ENCODE results near the gene TMA7. TPM values are rescaled to one million over a fixed set of nuclear protein-coding genes. Genes with fewer than 3 reads are reported as not detected.

Gene TMA7
- total and polyA plus RNA-seq, 10 of the 15 experiments (the other 5 are each of a cell fraction or from before 2014, with no cell fraction given): 319 to 1,760 (median 752) TPM

GRCh38 chr3:48493203-48493501, 53.1 kb downstream of the TMA7 start (continued):
- TF ChIP-seq JUND (IDR thresholded peaks at IDR 0.05; ENCODE audit: low read depth, low read length) (no peak), KLF5 (IDR thresholded peaks at IDR 0.05; ENCODE audit: partially characterized antibody) (no peak), NBN (IDR thresholded peaks at IDR 0.05) (no peak), CEBPZ (IDR thresholded peaks at IDR 0.05; ENCODE audit: low read depth, low read length) (no peak)

Other genes with a start within 250 kb of the TMA7 start
Only the 7 nearest of the 17 such genes appear.
- not detected in 2 replicates for gene SPINK8, start 106.6 kb upstream of the TMA7 start, total RNA-seq (2014; rRNA removed)
- not detected in 2 replicates for gene SPINK8, start 106.6 kb upstream of the TMA7 start, total RNA-seq (2014; rRNA removed; fragmentation: Illumina TruSeq; extraction: Trizol)
- gene SPINK8, start 106.6 kb upstream of the TMA7 start, total RNA-seq (2021): not detected in 2 replicates
- gene SPINK8, start 106.6 kb upstream of the TMA7 start, polyA plus RNA-seq (2011; rRNA removed): not detected in 2 replicates
- not detected in 2 replicates for gene SPINK8, start 106.6 kb upstream of the TMA7 start, polyA plus RNA-seq (2014; fragmentation: Illumina TruSeq; extraction: Trizol)
- not detected for gene SPINK8, start 106.6 kb upstream of the TMA7 start, polyA plus RNA-seq (2014; fragmentation: Nextera tagmentation; extraction: Ambion mirVana)
- gene SPINK8, start 106.6 kb upstream of the TMA7 start, polyA plus RNA-seq (2014; rRNA removed): not detected in 2 replicates
- not detected for gene SPINK8, start 106.6 kb upstream of the TMA7 start, polyA plus RNA-seq (2016; fragmentation: Nextera tagmentation; extraction: Ambion mirVana)
- 0.17 TPM in 1 of 2 replicates, not detected in the other for gene FBXW12, start 68.0 kb upstream of the TMA7 start, total RNA-seq (2014; rRNA removed)
- not detected in 2 replicates for gene FBXW12, start 68.0 kb upstream of the TMA7 start, total RNA-seq (2014; rRNA removed; fragmentation: Illumina TruSeq; extraction: Trizol)
- gene FBXW12, start 68.0 kb upstream of the TMA7 start, total RNA-seq (2021): 0.15 TPM in 1 of 2 replicates, not detected in the other
- gene FBXW12, start 68.0 kb upstream of the TMA7 start, polyA plus RNA-seq (2011; rRNA removed): 0.04 and 0.07 TPM in 2 replicates
- gene FBXW12, start 68.0 kb upstream of the TMA7 start, polyA plus RNA-seq (2014; fragmentation: Illumina TruSeq; extraction: Trizol): 0.09 and 0.29 TPM in 2 replicates
- gene FBXW12, start 68.0 kb upstream of the TMA7 start, polyA plus RNA-seq (2014; fragmentation: Nextera tagmentation; extraction: Ambion mirVana): under 1 TPM in 1 of 2 experiments, not detected in 1; 0.07 TPM
- 0.16 TPM in 1 of 2 replicates, not detected in the other for gene FBXW12, start 68.0 kb upstream of the TMA7 start, polyA plus RNA-seq (2014; rRNA removed)
- gene FBXW12, start 68.0 kb upstream of the TMA7 start, polyA plus RNA-seq (2016; fragmentation: Nextera tagmentation; extraction: Ambion mirVana): under 1 TPM in 1 of 2 experiments, not detected in 1; 0.18 TPM
- 4.8 and 8.0 TPM in 2 replicates for gene PLXNB1, start 10.2 kb upstream of the TMA7 start, total RNA-seq (2014; rRNA removed)
- 4.9 and 6.0 TPM in 2 replicates for gene PLXNB1, start 10.2 kb upstream of the TMA7 start, total RNA-seq (2014; rRNA removed; fragmentation: Illumina TruSeq; extraction: Trizol)
- 14.7 and 15.1 TPM in 2 replicates for gene PLXNB1, start 10.2 kb upstream of the TMA7 start, total RNA-seq (2021)
- 8.6 and 14.3 TPM in 2 replicates for gene PLXNB1, start 10.2 kb upstream of the TMA7 start, polyA plus RNA-seq (2011; rRNA removed)
- 3.2 and 5.7 TPM in 2 replicates for gene PLXNB1, start 10.2 kb upstream of the TMA7 start, polyA plus RNA-seq (2014; fragmentation: Illumina TruSeq; extraction: Trizol)
- gene PLXNB1, start 10.2 kb upstream of the TMA7 start, polyA plus RNA-seq (2014; fragmentation: Nextera tagmentation; extraction: Ambion mirVana): under 1 TPM; 0.18 to 0.47 TPM
- gene PLXNB1, start 10.2 kb upstream of the TMA7 start, polyA plus RNA-seq (2014; rRNA removed): 12.2 and 15.2 TPM in 2 replicates
- gene PLXNB1, start 10.2 kb upstream of the TMA7 start, polyA plus RNA-seq (2016; fragmentation: Nextera tagmentation; extraction: Ambion mirVana): 1 to 10 TPM; 3.3 to 3.9 TPM
- 30.0 and 31.0 TPM in 2 replicates for gene CCDC51, start 138 bp upstream of the TMA7 start, total RNA-seq (2014; rRNA removed)
- 28.7 and 29.4 TPM in 2 replicates for gene CCDC51, start 138 bp upstream of the TMA7 start, total RNA-seq (2014; rRNA removed; fragmentation: Illumina TruSeq; extraction: Trizol)
- 24.3 and 26.6 TPM in 2 replicates for gene CCDC51, start 138 bp upstream of the TMA7 start, total RNA-seq (2021)
- gene CCDC51, start 138 bp upstream of the TMA7 start, polyA plus RNA-seq (2011; rRNA removed): 22.2 and 32.7 TPM in 2 replicates
- gene CCDC51, start 138 bp upstream of the TMA7 start, polyA plus RNA-seq (2014; fragmentation: Illumina TruSeq; extraction: Trizol): 14.5 and 28.2 TPM in 2 replicates
- 10 to 100 TPM; 10.6 to 12.6 TPM for gene CCDC51, start 138 bp upstream of the TMA7 start, polyA plus RNA-seq (2014; fragmentation: Nextera tagmentation; extraction: Ambion mirVana)
- gene CCDC51, start 138 bp upstream of the TMA7 start, polyA plus RNA-seq (2014; rRNA removed): 26.2 and 28.1 TPM in 2 replicates
- gene CCDC51, start 138 bp upstream of the TMA7 start, polyA plus RNA-seq (2016; fragmentation: Nextera tagmentation; extraction: Ambion mirVana): 10 to 100 TPM; 45.4 to 54.9 TPM
- gene ATRIP, start 6.5 kb downstream of the TMA7 start, total RNA-seq (2014; rRNA removed): 14.5 and 15.0 TPM in 2 replicates
- gene ATRIP, start 6.5 kb downstream of the TMA7 start, total RNA-seq (2014; rRNA removed; fragmentation: Illumina TruSeq; extraction: Trizol): 11.5 and 13.4 TPM in 2 replicates
- gene ATRIP, start 6.5 kb downstream of the TMA7 start, total RNA-seq (2021): 13.2 and 13.6 TPM in 2 replicates
- 8.4 and 11.6 TPM in 2 replicates for gene ATRIP, start 6.5 kb downstream of the TMA7 start, polyA plus RNA-seq (2011; rRNA removed)
- gene ATRIP, start 6.5 kb downstream of the TMA7 start, polyA plus RNA-seq (2014; fragmentation: Illumina TruSeq; extraction: Trizol): 16.0 and 18.9 TPM in 2 replicates
- gene ATRIP, start 6.5 kb downstream of the TMA7 start, polyA plus RNA-seq (2014; fragmentation: Nextera tagmentation; extraction: Ambion mirVana): 1 to 10 TPM; 1.4 to 2.4 TPM
- gene ATRIP, start 6.5 kb downstream of the TMA7 start, polyA plus RNA-seq (2014; rRNA removed): 9.7 and 10.3 TPM in 2 replicates
- gene ATRIP, start 6.5 kb downstream of the TMA7 start, polyA plus RNA-seq (2016; fragmentation: Nextera tagmentation; extraction: Ambion mirVana): 10 to 100 TPM in 1 of 2 experiments, 1 to 10 TPM in 1; 9.5 to 10.5 TPM
- gene SHISA5, start 63.9 kb downstream of the TMA7 start, total RNA-seq (2014; rRNA removed): 86.6 and 87.9 TPM in 2 replicates
- gene SHISA5, start 63.9 kb downstream of the TMA7 start, total RNA-seq (2014; rRNA removed; fragmentation: Illumina TruSeq; extraction: Trizol): 48.7 and 54.5 TPM in 2 replicates
- 86.7 and 94.3 TPM in 2 replicates for gene SHISA5, start 63.9 kb downstream of the TMA7 start, total RNA-seq (2021)
- 31.7 and 62.3 TPM in 2 replicates for gene SHISA5, start 63.9 kb downstream of the TMA7 start, polyA plus RNA-seq (2011; rRNA removed)
- gene SHISA5, start 63.9 kb downstream of the TMA7 start, polyA plus RNA-seq (2014; fragmentation: Illumina TruSeq; extraction: Trizol): 21.8 and 49.5 TPM in 2 replicates
- 10 to 100 TPM; 17.1 to 18.7 TPM for gene SHISA5, start 63.9 kb downstream of the TMA7 start, polyA plus RNA-seq (2014; fragmentation: Nextera tagmentation; extraction: Ambion mirVana)
- gene SHISA5, start 63.9 kb downstream of the TMA7 start, polyA plus RNA-seq (2014; rRNA removed): 72.3 and 83.0 TPM in 2 replicates
- 100 to 1,000 TPM; 134 to 148 TPM for gene SHISA5, start 63.9 kb downstream of the TMA7 start, polyA plus RNA-seq (2016; fragmentation: Nextera tagmentation; extraction: Ambion mirVana)
- 8.6 and 10.1 TPM in 2 replicates for gene PFKFB4, start 116.5 kb downstream of the TMA7 start, total RNA-seq (2014; rRNA removed)
- gene PFKFB4, start 116.5 kb downstream of the TMA7 start, total RNA-seq (2014; rRNA removed; fragmentation: Illumina TruSeq; extraction: Trizol): 5.6 and 6.9 TPM in 2 replicates
- gene PFKFB4, start 116.5 kb downstream of the TMA7 start, total RNA-seq (2021): 8.0 and 9.8 TPM in 2 replicates
- 69.6 and 89.1 TPM in 2 replicates for gene PFKFB4, start 116.5 kb downstream of the TMA7 start, polyA plus RNA-seq (2011; rRNA removed)
- 4.9 and 9.3 TPM in 2 replicates for gene PFKFB4, start 116.5 kb downstream of the TMA7 start, polyA plus RNA-seq (2014; fragmentation: Illumina TruSeq; extraction: Trizol)
- gene PFKFB4, start 116.5 kb downstream of the TMA7 start, polyA plus RNA-seq (2014; fragmentation: Nextera tagmentation; extraction: Ambion mirVana): under 1 TPM; 0.37 to 0.53 TPM
- gene PFKFB4, start 116.5 kb downstream of the TMA7 start, polyA plus RNA-seq (2014; rRNA removed): 5.3 and 6.3 TPM in 2 replicates
- 1 to 10 TPM; 1.2 to 2.3 TPM for gene PFKFB4, start 116.5 kb downstream of the TMA7 start, polyA plus RNA-seq (2016; fragmentation: Nextera tagmentation; extraction: Ambion mirVana)

Measured in GM12878 (cell line).